Stomach smooth muscle (tissue), 2 donors: ENCODE results near the gene MRRF.
A peak's percentile ranks its signal among the peaks of the same experiment; 100 is the strongest.

ENCODE experiments used
- H3K27ac ChIP-seq: one replicate; pipeline ENCODE4 v1.7.0; 2013; ENCODE audit warnings: mild to moderate bottlenecking, low read length, inconsistent platforms
- H3K27me3 ChIP-seq, 2 donors: one replicate each; pipeline ENCODE4 v1.7.0; 2013; ENCODE audit warnings: low read length in 2 of 2; ENCODE audit not compliant: insufficient read depth in 2 of 2, control insufficient read depth in 1 of 2
- H3K36me3 ChIP-seq, 2 donors: one replicate each; pipeline ENCODE4 v1.7.0; 2013; ENCODE audit warnings: low read length in 2 of 2; ENCODE audit not compliant: control insufficient read depth in 2 of 2, insufficient read depth in 2 of 2
- H3K4me1 ChIP-seq: one replicate; pipeline ENCODE4 v1.7.0; 2013; ENCODE audit warnings: low read length; ENCODE audit not compliant: control insufficient read depth, insufficient read depth
- H3K4me3 ChIP-seq, 2 donors: one replicate each; pipeline ENCODE4 v1.7.0; 2013; ENCODE audit warnings: low read length in 2 of 2
- H3K9ac ChIP-seq, 2 donors: one replicate each; pipeline ENCODE4 v1.7.0; 2013; ENCODE audit warnings: low read length in 2 of 2, mild to moderate bottlenecking in 1 of 2
- H3K9me3 ChIP-seq, 2 donors: one replicate each; pipeline ENCODE4 v1.7.0; 2013; ENCODE audit warnings: low read length in 2 of 2; ENCODE audit not compliant: control insufficient read depth in 2 of 2
- donor health status: healthy.
- donor health status: Pancreatic carcinoma.

The MRRF gene

DNA sequence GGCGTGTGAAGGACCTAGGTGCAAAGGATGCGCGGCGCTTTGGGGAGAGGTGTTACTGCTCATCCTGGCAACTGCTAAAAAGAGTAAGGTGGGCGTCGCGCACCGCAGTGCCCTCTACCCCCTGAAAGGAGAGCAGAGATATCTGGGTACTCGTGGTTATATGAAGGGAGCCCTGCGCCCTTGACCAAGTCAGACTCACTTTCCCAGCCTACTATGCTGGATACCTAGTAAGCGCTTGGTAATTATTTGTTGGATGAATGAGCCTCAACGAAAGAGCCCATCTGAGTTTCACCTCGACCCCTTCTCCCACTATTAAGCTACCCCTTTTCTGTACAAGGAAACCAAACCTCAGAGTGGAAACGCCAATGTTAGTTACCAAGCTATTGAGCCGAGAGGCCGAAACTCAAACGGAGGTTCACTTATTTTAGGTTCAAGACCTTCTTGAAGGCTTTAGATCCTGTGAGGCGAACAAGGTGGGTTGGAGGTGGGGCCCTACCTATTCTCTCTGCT, 44.0 kb upstream of the MRRF start:
- H3K4me3 ChIP-seq = peak overlapping the region in 1 of 2 donors; percentile 8
- no peak overlapping the region for H3K9ac ChIP-seq
- no peak overlapping the region for H3K27ac ChIP-seq
- H3K9me3 ChIP-seq = no peaks in the 10 kb centered on the region
- no peaks in the 10 kb centered on the region for H3K36me3 ChIP-seq
- peaks cover 76 to 77% of the 10 kb centered on the region in 2 donors for H3K27me3 ChIP-seq
- H3K4me1 ChIP-seq = peaks cover 22% of the 10 kb centered on the region

DNA sequence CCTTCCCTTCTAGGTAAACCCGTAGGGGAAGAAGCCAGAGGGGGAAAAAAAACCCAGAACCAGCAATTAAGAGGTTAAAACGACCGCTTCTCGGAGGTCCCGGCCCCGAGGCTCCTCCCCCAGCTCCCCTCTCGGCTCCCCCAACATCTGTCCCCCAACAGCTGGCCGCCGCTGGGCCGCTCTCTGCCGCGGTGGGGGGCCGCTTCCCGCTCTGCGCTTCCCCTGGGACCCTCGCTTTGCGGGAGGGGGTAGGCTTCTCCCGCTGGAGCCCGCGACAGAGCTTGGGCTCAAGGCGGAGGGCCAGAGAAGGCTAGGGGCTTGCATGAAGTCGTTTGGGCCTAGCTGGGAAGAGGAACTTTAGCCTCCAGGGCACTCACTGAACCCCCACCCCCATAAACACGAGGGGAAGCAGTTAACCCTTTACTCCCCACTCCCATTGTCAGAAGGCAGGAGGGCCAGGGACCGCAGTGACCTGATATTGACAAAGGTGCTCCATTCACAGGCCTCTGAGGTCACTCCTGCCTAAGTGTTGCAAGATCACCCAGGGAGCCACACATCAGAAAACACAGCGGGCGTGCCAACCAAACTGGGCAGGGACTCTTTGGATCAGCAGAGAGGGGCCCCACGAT, 43.4 kb upstream of the MRRF start:
- Histone ChIP-seq H3K36me3 (no peaks in the 10 kb centered on the region), H3K27ac (no peak overlapping the region), H3K4me3 (no peak overlapping the region), H3K4me1 (peaks cover 27% of the 10 kb centered on the region), H3K27me3 (peaks cover 76 to 77% of the 10 kb centered on the region in 2 donors), H3K9ac (no peak overlapping the region), H3K9me3 (no peaks in the 10 kb centered on the region)

DNA sequence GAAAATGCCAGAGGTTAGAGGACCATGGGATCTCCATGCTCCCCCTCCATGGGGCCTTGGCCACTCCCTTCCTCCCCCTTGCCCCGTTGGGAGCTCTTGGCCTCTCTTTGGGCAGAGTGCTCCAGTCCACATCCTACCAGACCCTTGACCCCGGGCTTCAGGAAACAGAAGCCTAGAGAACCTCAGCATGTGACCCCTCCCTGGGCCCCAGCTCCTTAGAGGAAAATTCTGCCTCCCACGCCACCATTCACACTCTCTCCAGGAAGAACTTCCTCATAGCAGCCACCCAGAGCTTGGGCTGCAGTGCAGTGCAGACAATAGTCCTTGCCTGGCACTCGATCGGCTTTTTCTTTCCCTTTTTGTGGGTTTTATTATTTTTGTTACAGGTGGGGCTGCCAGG, 41.9 kb upstream of the MRRF start:
- H3K9ac ChIP-seq = no peak overlapping the region
- H3K4me1 ChIP-seq = peaks cover 35% of the 10 kb centered on the region
- peaks cover 82 to 86% of the 10 kb centered on the region in 2 donors for H3K27me3 ChIP-seq
- H3K9me3 ChIP-seq = no peaks in the 10 kb centered on the region
- H3K27ac ChIP-seq = no peak overlapping the region
- H3K36me3 ChIP-seq = no peaks in the 10 kb centered on the region
- no peak overlapping the region for H3K4me3 ChIP-seq

DNA sequence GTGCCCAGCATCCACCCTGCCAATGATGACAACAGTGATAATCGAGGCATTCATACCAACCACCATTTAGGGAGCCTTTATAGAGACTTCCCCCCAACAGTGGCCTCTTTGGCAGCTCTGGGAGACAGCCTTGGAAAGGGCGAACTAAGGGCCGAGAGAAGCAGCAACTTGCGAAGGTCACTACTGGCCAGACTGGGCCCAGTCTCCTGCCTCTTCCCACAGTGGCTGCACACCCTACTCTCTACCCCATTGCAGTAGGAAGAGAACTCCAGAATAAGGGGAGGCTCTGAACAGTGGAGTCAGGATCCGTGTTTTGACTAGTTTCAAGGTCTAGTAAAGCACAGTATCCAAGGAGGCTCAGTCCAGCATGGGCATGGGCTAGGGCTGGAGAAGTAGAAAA, 41.2 kb upstream of the MRRF start:
- Histone ChIP-seq H3K9me3 (no peaks in the 10 kb centered on the region), H3K9ac (no peak overlapping the region), H3K36me3 (no peaks in the 10 kb centered on the region), H3K4me3 (no peak overlapping the region), H3K4me1 (peaks cover 36% of the 10 kb centered on the region), H3K27ac (no peak overlapping the region), H3K27me3 (peaks cover 82 to 84% of the 10 kb centered on the region in 2 donors)

DNA sequence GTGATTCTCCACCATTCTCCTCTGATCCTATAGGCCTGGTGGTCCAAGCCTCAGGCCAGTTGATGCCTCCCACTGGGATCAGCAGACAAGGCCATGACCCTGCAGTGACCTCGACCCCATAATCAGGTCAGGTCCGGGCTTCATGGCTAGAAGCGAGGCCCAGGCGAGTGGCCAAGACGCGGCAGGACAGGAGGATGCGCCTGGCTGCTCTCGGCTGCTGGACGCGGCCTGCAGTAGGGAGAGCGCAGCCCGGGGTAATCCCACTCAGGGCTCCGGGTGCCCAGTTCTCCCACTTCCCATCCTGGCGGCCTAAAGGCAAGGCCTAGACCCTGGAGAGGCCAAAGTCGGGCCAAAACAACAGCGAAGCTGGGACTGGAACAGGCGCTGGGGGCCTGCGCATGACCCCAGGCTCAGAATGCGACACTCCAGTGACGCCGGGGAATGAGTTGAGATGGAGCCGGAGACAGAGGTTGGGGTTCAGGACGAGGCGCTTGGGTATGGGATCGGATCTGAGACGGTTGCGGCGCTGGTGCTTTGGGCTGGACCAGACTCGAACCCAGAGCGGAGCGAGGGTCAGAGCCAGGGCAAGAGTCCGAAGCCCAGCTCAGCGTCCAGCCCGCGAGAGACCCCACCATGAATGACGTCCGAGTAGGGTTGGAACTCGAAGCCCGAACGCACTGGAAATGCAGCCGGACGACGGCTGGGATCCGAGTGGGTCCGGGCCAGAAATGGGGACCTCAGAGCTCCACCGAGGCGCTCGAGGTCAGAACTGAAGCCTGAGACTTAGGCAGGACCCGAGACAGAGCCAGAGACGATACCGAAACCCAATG, 39.2 kb upstream of the MRRF start:
- no peaks in the 10 kb centered on the region for H3K9me3 ChIP-seq
- H3K4me3 ChIP-seq = peak overlapping the region; percentile 36 to 61
- H3K4me1 ChIP-seq = peaks cover 27% of the 10 kb centered on the region
- H3K9ac ChIP-seq = no peak overlapping the region
- H3K36me3 ChIP-seq = no peaks in the 10 kb centered on the region
- no peak overlapping the region for H3K27ac ChIP-seq
- peaks cover 77 to 80% of the 10 kb centered on the region in 2 donors for H3K27me3 ChIP-seq

DNA sequence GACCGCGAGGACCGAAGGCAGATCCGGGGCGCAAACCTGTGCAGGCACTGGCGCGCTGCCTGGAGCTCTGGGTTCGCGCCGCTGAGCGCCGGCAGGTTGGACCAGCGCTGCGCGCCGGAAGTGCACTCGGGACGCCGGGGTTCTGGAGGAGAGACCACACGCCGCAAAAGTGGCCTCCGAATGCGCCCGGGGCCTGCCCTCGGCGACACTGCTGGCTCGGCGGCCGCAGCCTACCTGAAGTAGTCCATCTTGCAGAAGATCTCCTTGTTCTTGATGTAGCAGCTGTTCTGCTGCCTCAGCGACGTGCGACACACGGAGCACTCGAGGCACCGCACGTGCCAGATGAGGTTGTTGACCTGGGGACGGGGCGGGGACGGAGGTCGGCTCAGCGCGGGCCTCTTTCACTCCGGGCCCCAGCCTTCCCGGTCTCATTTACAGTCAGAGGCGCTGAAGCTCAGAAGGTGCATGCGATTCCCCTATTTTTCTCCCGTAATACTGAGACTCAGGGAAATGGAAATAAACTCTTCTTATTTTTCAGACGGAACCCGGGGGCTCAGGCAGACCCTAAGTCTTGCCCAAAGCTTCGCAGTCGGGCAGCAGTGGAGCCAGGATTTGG, 38.4 kb upstream of the MRRF start:
- peaks cover 27% of the 10 kb centered on the region for H3K4me1 ChIP-seq
- peaks cover 70 to 81% of the 10 kb centered on the region in 2 donors for H3K27me3 ChIP-seq
- peak overlapping the region; percentile 36 to 61 for H3K4me3 ChIP-seq
- no peaks in the 10 kb centered on the region for H3K36me3 ChIP-seq
- no peak overlapping the region for H3K9ac ChIP-seq
- no peak overlapping the region for H3K27ac ChIP-seq
- H3K9me3 ChIP-seq = no peaks in the 10 kb centered on the region

DNA sequence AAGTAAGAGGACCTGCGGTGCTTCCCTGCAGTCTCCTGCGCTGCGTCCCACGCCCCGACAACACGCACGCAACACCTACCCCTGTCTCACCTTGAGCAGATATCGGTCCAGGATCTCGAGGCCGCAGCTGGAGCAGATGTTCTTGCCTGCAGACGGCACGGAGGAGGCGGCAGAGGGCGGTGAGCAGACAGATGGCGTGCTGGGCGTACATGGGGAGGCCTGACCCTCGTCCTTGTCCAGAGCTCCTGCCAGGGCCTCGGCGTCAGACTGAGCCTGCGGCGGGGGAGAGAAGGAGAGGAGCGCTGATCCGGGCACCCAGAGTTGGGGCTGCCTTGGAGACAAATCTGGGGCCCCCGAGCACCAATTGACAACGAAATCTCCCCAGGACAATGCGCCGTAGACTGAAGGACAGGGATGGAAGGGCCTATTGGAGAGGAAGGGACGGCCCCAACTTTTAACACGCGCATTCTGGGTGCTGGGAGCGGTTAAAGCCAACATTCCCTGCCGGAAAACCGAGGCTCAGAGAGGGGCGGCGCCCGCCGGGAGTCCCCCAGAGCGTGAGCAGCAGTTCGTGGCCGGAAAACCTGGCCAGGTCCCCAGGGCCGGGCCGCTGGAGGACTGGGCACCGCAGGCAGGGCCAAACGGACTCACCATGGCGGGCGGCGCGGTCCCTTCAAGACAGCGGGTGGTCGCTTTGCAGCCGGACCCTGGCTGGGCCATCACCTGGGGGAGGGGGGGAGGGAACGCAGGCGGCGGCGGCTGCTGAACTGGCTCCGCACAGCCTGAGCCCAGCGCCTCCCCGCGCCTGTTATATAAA, 37.7 kb upstream of the MRRF start:
- Histone ChIP-seq H3K9ac (no peak overlapping the region), H3K4me3 (peak overlapping the region in 1 of 2 donors; percentile 61), H3K4me1 (peaks cover 27% of the 10 kb centered on the region), H3K27me3 (peaks cover 63 to 80% of the 10 kb centered on the region in 2 donors), H3K36me3 (no peaks in the 10 kb centered on the region), H3K27ac (no peak overlapping the region), H3K9me3 (no peaks in the 10 kb centered on the region)

DNA sequence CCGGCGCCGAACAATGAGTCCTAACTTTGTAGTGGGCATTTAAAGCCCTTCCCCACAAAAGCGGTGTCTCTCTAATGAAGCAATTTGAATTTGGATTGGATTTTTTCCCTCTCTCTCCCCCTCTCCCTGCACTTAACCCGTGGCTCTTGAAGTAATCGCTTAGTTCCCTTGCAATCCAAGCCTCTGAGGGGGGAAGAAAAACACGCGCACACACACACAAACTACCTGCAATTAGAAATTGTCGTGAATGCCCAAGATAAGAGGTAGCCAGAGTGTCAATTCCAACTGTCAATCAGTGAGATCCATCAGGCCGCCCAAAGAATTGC, 37.1 kb upstream of the MRRF start:
- Histone ChIP-seq H3K4me1 (peaks cover 27% of the 10 kb centered on the region), H3K27ac (no peak overlapping the region), H3K36me3 (no peaks in the 10 kb centered on the region), H3K4me3 (peak overlapping the region in 1 of 2 donors; percentile 3), H3K9me3 (no peaks in the 10 kb centered on the region), H3K9ac (no peak overlapping the region), H3K27me3 (peaks cover 57 to 75% of the 10 kb centered on the region in 2 donors)

DNA sequence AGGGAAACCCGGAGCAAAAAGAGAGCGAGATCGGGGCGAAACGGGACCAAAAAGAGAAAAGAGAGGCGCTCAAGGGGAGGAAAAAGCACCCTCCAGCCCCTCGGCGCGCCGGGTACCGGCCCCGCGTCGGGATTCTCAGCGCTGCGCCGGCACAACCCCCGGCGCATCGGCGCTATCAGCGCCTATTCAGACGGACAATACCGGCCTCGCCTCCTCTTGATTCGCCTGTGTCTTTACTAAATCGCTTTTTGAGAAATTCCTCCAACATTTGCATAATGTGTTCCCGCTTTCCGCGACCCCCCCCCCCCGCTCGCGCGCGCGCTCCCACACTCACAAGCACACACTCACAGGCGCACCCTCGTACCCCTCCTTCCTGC, 36.5 kb upstream of the MRRF start:
- Histone ChIP-seq H3K27ac (no peak overlapping the region), H3K4me1 (peaks cover 27% of the 10 kb centered on the region), H3K27me3 (peaks cover 56 to 70% of the 10 kb centered on the region in 2 donors), H3K4me3 (peak overlapping the region; percentile 26 to 62), H3K9ac (no peak overlapping the region), H3K36me3 (no peaks in the 10 kb centered on the region), H3K9me3 (no peaks in the 10 kb centered on the region)
